HT-29 (cell line): ENCODE data around the gene STON2. TPM values are rescaled to one million over a fixed set of nuclear protein-coding genes. Genes with fewer than 3 reads are reported as not detected.
"Not testable (repeated sequence)": the region's sequence is repeated elsewhere in the genome, so short reads cannot be mapped to it uniquely, and the experiment has no call there.

Experiments
- DNase-seq: peaks from one replicate; pipeline ENCODE4 v3.0.0-alpha.2; 2015; ENCODE audit warnings: low spot score
- total RNA-seq: library from RNA; depleted of rRNA; stranded (reverse); fragments of >200 nt; shearing (Covaris generic); gene quantifications from 2 replicates; pipeline ENCODE4 v1.2.3, GENCODE V29; 2014; rRNA removed

The STON2 gene, protein sequence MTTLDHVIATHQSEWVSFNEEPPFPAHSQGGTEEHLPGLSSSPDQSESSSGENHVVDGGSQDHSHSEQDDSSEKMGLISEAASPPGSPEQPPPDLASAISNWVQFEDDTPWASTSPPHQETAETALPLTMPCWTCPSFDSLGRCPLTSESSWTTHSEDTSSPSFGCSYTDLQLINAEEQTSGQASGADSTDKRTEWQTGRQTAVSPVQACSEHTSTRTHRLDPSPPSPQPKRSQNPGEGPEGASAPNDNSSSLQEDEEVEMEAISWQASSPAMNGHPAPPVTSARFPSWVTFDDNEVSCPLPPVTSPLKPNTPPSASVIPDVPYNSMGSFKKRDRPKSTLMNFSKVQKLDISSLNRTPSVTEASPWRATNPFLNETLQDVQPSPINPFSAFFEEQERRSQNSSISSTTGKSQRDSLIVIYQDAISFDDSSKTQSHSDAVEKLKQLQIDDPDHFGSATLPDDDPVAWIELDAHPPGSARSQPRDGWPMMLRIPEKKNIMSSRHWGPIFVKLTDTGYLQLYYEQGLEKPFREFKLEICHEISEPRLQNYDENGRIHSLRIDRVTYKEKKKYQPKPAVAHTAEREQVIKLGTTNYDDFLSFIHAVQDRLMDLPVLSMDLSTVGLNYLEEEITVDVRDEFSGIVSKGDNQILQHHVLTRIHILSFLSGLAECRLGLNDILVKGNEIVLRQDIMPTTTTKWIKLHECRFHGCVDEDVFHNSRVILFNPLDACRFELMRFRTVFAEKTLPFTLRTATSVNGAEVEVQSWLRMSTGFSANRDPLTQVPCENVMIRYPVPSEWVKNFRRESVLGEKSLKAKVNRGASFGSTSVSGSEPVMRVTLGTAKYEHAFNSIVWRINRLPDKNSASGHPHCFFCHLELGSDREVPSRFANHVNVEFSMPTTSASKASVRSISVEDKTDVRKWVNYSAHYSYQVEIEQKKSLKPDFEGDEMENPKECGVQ
- 1.6 and 3.5 TPM in 2 replicates for total RNA-seq

DNA sequence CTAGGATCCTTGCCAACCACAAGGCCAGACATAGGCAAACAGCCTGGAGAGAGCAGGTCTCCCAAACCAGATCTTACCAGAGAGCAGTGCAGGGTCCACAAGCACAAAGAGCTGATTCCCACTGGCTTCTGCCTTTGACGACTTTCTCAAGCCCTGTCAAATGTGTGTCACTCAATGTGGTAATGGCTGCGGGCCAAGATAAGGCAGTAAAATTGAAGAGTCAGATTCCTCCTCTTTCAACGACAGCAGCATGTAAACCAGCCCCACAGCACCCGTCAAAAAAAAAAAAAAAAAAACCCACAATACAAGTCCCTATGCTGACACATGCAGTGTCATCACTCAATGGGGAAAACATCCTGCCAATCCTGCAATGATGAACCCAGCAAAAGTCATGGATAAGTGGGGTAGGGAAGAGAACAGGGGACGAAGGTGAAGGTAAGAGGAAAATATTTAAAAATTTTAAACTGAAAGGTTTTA, at the start of gene STON2:
STON2 (minus strand) TSS at position 123 of the 477 bp plus-strand sequence. CDS start 1,942 bp downstream, outside the sequence.
- peak; percentile 30 for DNase-seq

DNA sequence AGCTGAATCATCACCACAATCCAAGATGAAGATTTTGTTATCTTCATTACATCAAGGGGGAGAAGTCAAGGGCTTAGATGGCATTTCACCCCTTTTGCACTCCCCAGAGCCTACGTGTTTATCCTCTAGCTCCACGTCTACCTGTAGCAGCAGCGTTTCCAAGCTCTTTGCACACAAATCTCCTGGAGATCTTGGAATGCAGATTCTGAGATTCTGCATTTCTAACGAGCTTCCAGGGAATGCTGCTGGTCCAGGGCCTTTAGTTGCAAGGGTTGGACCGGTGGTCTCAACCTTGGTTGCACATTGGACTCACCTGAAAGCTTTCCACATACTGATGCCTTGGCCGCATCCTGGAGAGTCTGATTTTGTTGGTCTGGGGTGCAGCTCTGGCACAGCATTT, 49.5 kb upstream of the STON2 start:
- no peak for DNase-seq

DNA sequence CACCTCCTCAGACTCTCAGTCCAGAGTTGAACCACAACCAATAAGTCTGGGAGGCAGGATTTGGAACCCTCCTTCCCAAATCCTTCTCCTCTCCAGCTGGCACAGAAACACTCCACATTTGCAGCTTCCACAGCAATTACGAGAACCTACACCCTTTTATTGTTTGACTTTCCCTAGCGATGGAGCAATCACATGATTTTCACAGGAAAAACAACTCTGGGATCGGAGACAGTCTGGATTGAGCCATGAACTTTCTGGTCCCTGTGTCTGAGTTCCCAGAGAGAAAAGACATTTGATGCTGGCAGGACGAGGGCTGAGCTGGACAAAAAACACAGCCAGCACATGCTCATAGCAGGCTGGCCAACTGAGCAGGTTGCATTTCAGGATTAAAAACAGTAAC, 49.0 kb upstream of the STON2 start:
- no peak for DNase-seq

DNA sequence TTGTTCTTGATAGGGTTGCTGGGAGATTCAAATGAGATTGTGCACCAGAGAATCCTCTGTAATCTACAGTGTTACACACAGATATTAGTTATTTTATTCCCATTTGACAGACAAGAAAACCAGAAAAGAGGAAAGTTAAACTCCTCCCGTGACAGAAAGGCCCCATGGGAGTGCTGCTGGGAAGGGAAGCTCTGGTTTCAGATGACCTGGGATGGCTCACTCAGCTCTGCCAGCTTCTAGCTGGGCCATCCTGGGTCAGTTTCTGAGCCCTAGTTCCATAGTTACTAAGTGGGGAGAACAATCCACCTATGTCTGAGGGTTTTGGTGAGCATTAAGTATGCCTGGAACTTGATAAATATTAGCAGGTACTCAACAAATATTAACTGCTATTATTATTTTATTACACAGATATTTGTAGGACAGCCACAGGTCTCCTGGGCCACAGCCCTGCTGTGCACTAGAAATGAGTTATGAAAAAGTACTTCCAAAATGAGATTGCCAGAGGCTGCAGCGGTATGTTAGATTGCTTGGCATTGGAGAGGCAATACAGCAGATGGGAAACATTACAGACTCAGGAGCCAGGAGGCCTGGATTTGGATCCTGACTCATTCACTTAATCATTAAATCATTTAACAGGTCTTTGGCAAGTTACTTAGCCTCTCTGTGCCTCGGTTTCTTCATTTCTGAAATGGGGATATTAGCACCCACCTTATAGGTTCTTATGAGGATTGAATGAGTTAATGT, 47.1 kb upstream of the STON2 start:
- no peak for DNase-seq

DNA sequence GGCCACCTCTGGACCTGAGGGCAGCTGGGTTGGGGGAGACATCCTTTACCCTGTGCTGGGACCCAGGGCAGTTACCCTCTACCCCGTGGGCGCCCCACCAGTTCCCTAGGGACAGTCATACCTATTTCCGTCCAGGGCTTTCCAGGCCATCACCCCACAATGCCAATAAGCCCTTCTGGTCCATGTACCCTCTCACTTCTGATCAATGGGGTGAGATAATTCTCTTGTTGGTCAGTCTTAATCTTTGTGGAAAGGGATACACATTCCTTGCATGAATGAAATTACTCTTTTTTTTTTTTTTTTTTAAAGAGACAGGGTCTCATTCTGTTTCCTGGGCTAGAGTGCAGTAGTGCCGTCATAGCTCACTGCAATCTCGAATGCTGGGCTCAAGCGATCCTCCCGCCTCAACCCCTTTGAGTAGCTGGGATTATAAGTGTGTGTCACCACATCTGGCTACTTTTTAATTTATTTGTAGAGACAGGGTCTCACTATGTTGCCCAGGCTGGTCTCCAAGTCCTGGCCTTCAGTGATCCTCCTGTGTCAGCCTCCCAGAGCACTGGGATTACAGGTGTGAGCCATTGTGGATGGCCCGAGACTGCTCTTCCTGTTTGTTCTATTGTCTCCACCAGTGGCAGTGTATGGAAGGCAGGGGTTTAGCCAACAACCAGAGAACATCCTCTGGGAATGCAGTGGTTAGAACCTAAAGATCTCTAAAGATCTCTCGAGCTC, 46.3 kb upstream of the STON2 start:
- DNase-seq: no peak

DNA sequence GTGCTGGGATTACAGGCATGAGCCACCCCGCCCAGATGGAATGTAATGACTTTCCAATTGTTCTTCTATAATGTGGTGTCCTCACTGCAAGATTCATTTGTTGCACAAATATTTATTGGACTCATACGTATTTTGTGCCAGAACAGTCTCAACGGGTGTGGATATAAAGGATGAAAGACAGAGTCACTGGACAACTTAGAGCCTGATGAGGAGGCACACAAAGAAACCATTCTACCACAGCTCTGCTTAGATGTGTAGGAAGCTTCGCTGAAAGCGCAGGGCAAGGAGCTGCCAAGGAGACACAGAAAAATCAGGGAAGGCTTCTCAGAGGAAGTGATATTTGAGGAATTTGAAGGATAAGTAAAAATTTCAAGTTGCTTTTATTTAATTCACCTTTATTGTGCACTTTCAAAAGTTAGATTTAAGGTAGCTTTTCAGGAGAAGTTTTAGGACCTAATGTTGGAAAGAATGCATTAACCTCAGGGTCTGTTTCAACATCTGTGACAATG, 41.6 kb upstream of the STON2 start:
- DNase-seq: no peak

DNA sequence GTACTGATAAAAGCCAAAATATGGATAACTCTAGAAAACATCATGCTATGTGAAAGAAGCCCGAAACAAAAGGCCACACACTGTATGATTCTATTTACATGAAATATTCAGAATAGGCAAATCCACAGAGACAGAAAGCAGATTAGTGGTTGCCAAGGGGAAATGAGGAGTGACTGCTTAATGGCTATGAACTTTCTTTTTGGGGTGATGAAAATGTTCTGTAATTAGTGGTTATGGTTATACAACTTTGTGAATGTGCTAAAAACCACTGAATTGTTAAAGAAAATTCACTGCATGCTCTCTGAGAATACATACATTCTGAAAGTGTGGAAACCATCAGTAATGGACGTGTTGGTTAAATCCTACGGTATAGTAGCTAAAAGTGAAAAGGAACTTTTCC, 39.9 kb upstream of the STON2 start:
- DNase-seq: no peak

DNA sequence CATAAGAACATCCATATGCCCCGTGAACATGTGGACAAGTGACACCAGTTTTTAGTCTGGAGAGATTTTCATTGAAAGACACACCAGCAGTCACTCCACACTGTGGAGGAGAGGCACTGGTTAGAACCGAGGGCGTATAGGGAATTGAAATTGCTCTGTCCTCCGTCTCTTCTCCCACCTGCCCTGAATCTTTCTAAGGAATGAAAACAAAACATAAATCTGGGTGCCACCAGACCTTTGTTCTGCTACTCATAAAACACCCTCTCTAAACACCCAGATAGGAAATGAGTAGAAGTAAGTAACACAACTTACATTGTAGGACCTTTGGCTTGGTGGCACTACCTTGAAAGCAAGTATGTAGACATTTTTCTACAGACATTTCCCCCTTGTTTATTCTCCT, 37.1 kb upstream of the STON2 start:
- DNase-seq: no peak

DNA sequence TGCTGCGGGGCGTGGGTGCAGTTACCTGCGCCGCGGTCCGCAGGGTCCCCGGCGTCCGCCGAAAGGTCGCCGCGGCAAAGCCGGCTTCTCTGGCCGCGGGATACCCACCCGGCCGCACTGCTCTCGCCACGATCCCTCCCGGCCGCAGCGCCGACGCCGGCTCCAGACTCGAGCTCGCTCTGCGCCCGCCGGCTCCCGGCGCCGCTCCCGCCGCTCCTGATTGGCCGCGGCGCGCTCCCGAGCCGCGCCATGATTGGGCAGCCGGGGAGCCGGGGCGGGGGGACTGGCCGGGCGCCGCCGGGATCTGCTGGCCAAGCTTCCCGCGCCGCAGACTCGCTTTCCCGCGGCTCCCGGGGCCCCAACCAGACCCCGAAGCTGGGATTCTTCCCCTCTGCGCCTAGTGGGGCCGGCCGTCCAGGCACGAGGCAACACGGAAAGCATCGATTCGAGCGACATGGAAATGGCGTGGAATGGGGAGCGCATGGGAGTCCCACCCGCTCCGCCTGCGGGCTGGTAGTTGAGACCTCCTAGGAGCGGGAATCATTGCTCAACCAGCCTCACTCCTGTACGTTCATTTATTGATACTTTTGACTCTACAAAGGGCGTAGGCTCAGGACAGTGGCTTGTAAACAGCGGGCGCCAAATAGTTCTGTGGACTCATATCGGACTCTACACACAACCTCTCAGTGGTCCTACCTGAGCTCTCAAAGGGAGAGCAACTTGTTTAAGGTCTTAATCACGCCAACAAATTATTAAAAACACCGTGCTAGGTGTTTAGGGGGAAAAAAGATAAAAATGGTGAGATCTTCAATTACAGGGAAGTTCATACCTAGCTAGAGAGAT, 36.4 kb upstream of the STON2 start:
- peak; percentile 65 for DNase-seq

DNA sequence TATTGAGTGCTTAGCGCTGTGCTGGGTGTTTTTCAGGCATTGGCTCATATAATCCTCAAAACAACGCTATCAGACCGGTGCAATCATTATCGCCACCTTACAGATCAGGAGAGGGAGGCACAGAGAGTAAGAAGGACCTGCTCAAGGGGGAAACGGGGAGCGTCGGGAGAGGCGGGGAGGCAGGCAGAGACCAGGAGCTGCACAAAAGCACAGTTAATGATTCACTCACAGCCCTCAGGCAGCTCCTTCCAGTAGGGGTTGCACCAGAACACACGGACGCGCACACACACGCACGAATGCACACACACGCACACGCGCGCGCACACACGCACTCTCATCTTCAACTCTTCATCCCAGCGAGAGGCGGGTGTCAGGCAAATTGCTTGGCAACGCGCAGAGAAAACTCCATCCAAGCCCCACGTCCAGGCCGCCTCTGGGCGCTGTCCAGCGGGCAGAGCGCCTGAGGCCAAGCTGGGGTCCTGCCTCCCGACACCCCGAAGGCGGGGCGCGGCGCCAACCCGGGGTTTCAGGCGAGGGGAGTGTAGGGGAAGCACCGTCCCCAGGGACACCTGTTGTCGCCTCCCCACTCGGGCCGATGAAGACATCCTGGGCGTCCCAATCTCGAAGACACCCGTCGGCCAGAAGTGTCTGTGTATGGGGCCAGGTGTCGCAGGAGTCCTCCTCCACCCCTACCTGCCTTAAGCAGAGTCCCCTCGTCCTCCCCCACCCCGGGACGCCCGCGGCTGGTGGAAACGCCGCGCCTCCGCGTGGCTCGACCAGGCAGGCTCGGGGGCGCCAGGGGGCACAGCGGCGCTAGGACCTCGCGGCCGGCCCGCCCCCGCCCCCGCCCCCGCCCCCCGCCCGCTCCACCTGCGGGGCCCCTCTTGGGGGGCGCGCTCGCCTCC, 35.5 kb upstream of the STON2 start:
- peak; percentile 26 for DNase-seq

DNA sequence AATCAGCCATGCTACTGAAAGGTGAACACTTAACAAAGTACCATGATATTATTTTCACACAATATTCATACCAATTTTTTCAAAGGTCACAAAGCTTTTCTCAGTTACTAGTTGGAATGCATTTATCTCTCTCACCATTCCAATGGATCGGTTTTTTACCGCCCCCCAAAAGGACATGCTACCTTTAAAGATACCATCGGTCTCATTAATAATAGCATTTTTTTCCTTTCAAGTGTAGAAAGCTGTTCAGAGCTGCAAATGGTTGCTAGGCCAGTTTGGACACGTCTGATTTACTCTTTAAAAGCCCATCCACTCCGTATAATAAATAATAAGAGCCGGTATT, 34.9 kb upstream of the STON2 start:
- DNase-seq: no peak

DNA sequence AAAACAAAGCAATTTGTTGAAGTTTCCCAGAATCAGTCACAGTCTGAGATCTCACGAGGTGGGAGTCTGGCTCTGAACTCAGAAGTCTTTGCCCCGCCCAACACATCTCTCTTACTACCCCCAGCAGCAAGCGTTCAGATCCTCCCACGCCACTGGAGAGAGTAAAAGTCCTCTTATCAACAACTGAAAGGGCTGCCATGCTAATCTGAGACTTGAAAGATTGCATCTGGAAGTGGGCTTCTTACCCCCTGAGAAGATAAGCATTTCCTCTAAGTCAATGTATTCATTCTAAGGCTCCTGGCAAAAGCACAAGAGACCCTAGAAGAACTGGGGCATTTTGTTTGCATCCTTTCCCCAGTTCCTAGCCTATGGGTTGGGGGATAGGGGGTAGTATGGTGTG, 34.1 kb upstream of the STON2 start:
- no peak for DNase-seq

DNA sequence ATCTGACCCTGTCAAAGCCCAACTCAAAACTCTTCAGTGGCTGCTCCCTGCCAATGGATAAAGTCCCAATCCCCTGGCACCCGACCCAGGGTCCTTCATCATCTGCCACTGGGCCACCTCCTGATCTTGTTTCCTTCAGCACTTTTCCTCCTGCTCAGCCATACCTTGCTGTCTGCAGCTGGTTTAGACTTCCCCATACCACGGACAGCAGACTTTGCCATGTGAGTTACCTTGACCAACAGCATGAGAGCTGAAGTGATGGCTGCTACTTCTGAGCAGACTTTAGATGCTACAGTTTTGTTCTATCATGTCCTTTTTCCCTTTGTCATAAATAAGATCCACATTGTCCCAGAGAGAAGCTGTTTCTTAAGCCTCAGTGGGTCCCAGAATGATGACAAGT, 33.3 kb upstream of the STON2 start:
- DNase-seq: no peak

DNA sequence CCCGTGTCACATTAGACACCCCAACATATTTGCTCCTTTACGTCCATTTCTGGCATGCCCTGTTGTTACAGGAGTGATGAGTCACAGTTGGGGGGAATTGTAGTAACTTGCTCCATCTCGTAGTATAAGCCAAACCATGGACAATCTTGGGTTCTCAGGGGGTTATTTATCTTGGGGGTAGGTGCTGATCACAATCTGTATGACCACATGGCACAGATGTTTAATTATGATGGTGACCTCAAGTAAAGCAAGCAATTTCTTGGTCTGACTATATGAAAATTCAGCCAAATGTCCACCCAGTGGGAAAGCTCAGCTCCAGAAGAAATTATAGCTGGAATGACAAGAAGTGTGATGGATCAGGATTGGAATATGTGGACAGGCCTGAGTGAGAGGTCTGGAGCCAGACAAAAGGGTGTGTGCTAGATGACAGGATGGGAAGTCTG, 32.1 kb upstream of the STON2 start:
- DNase-seq: no peak

DNA sequence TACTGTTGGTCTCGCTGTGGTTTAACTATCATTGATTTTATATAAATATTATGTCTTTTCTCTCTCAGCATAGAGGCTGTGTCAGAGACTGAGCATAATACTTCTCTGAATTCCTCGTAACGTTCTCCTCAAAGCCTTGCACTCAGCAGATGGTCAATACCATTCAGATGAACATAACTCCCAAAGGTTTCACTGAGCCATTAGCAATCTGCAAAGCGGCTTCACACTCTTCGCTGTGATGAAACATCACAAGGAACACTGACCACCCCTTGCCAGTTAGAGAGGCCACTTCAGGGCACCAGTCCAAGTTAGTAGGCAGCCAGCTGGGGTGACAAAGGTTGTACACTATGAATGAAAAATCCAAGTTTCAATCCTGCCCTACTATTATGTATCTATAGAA, 30.1 kb upstream of the STON2 start:
- DNase-seq: no peak

DNA sequence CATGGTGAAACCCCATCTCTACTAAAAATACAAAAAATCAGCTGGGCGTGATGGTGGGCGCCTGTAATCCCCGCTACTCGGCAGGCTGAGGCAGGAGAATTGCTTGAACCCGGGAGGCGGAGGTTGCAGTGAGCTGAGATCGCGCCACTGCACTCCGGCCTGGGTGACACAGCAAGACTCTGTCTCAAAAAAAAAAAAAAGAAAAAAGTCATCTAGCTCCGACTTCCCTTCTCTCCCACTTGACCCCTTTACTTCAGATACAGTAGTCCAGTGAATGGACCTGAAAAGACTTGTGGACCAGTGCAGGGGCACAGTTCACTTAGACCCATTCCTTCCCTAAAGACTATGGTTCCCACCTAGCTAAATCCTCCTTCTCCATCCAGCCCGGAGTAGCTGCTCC, 29.6 kb upstream of the STON2 start:
- DNase-seq: not testable (repeated sequence)

DNA sequence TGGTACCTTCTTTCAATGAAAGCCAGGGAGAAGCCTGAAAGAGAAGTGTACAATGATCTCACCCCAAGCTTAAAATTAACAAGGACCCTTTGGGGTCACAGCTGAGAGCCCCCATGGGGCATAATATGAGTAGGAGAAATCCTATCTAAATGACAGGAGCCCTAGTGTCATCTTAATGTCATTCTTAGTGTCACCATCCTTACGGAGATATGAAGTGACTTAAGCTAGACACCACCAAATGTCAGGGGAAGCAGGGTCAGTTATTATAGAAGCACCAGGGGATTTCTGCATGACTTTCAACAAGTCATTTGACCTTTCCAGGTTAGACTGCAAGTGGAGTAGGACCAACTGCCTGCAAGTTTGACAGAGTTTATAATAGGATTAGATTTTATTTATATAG, 28.9 kb upstream of the STON2 start:
- DNase-seq: no peak

DNA sequence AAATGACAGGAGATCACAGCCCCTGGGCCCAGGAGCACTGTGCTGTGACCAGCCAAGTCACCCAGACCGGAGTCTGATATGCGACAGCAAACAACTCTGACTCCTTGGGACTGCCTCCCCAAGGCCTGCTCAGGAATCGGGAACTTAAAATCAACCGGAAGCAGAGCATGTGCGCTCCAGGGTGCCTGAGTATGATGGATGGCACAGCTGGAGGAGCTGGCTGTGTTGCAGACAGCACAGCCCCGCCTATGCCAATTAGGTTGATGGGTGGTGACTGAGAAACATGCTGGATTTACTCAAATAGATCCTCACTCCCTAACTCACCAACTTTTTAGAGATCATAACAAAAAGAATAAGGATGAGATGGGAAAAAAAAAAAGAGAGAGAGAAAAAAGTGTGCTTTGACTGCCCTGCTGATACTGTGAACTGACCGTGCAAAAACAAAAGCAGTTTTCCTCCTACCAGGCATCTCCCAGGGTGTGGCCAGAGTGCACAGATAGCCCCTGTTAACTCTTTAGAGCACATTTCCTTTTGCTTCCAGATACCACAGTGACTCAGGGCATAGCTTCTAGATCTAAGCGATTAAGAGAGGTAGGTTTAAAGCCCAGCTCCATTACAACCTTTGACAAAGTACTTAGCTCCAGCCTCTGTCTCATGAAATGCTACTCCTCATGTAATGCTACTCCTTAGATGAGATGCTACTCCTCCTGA, 27.4 kb upstream of the STON2 start:
- DNase-seq: no peak
